GM19395 (cell line): ENCODE results near the gene IVNS1ABP.
A peak's percentile ranks its signal among the peaks of the same experiment; 100 is the strongest.
"Not testable (repeated sequence)": the region's sequence is repeated elsewhere in the genome, so short reads cannot be mapped to it uniquely, and the experiment has no call there.

Experiments
- ATAC-seq: cut with Tn5 transposase; IDR thresholded peaks from one replicate; pipeline ENCODE4 v1.9.1; 2021; ENCODE audit warnings: mild to moderate bottlenecking, moderate library complexity; ENCODE audit not compliant: unreplicated experiment

IVNS1ABP gene

DNA sequence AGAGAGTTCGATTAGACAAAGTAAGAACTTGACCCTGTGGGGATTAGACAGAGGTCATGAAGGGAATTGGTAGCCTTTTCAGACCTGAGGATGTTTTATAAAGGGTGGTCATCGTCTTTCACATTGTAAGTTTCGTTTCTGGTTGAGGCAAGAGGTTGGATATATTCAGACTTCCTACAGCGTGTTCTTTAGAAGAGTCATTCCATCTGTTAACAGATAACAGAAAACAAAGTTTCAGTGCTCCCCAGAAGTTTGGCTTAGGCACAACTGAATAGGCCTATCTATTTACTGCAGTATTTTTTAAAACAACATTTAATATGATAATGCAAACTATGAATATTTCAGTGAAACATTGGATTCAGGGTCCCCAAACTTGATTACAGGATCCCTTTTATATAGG, 17.1 kb upstream of the IVNS1ABP start:
- ATAC-seq: no peak

DNA sequence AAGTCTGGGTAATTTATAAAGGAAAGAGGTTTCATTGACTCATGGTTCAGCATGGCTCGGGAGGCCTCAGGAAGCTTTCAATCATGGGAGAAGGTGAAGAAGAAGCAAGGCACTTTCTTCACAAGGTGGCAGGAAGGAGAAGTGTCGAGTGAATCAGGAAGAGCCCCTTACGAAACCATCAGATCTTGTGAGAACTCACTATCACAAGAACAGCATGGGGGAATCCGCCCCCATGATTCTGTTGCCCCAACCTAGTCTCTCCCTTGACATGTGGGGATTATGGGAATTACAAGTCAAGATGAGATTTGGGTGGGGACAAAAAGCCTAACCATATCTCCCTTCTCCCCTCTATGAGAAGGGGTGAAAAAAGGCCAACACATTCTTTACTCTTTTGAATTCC, 11.2 kb upstream of the IVNS1ABP start:
- no peak for ATAC-seq

DNA sequence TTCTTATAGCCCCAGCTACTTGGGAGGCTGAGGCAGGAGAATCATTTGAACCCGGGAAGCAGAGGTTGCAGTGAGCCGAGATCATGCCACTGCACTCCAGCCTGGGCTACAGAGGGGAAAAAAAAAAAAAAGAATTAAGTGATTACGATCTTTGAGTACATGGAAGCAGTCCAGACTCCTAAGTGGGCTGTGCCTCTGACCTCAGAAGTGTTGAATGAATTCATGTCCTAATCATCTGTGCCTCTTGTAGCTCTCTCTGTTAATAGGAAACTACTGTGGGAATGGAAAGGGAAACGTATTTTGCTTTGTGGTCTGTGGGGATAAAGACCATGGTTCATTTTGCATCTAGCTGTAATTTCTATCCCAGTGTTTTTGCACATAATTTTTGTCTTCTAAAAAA, 8.4 kb upstream of the IVNS1ABP start:
- ATAC-seq: no peak

DNA sequence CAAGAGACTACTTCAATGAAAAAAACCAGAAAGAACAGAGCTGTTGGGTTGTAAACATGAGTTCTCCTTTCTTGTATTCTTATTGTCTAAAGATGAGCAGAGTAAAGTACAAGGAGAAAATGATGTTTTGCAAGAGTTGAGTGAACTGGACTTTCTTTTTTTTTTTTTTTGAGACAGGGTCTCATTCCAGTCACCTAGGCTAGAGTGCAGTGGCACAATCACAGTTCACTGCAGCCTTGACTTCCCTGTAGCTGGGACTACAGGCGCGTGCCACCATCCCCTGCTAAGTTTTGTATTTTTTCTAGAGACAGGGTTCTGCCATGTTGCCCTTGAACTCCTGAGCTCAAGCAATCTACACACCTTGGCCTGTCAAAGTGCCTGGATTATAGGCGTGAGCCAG, 7.1 kb upstream of the IVNS1ABP start:
- ATAC-seq: no peak

DNA sequence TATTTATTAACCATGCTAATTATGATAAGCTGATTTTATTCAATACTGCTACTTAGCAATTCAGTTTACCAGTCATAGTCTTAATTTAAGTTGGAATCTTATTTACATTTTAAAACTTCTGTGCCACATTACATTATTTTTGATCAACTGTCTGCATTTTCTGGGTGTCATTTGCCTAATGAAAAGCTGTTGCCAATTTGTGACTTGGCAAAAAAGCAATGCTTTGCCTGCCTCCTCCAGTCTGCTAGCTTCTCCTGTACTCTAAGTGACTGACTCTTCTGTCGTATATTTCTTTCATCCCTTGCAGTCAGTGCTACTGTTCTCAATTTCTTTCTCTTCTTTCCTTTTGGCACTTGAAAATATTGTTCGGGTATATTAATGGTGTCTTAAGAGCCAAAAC, 5.6 kb upstream of the IVNS1ABP start:
- no peak for ATAC-seq

DNA sequence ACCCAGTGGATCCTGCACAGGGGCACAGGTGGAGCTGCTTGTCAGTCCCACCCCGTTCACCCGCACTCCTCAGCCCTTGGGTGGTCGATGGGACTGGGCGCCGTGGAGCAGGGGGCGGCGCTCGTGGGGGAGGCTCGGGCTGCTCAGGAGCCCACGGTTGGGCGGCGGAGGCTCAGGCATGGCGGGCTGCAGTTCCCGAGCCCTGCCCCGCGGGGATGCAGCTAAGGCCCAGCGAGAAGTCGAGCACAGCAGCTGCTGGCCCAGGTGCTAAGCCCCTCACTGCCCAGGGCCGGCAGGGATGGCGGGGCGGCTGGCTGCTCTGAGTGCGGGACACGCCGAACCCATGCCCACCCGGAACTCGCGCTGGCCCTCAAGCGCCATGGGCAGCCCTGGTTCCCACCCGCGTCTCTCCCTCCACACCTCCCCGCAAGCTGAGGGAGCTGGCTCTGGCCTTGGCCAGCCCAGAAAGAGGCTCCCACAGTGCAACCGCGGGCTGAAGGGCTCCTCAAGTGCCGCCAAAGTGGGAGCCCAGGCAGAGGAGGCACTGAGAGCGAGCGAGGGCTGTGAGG, 4.7 kb upstream of the IVNS1ABP start:
- not testable (repeated sequence) for ATAC-seq

GRCh38 chr1:185321104-185321503, 4.1 kb upstream of the IVNS1ABP start:
- not testable (repeated sequence) for ATAC-seq

DNA sequence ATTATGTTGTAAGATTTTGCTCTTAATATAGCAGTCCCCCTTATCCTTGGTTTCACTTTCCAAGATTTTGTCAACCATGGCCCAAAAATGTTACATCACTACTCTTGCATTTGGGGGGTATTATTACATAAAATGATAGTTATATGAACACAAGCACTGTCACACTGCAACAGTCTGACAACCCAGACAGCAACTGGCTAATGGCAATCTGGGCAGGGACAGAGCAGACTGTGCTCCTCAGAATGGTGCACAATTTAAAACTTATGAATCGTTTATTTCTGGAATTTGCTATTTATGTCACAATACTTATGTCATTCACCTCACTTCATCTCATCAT, 2.1 kb upstream of the IVNS1ABP start:
- no peak for ATAC-seq

- no peak for ATAC-seq
These were observed 1.5 kb upstream of the IVNS1ABP start for GRCh38 chr1:185318431-185319138.

- peak; percentile 46 for ATAC-seq
These were observed 855 bp upstream of the IVNS1ABP start for GRCh38 chr1:185317886-185318310.

- ATAC-seq: peak; percentile 56
These were observed 645 bp downstream of the IVNS1ABP start for GRCh38 chr1:185316163-185317033.

- peak; percentile 4 for ATAC-seq
These were observed 1.5 kb downstream of the IVNS1ABP start for GRCh38 chr1:185315445-185316071.

- ATAC-seq: no peak
These were observed 2.6 kb downstream of the IVNS1ABP start for GRCh38 chr1:185314411-185314810.

DNA sequence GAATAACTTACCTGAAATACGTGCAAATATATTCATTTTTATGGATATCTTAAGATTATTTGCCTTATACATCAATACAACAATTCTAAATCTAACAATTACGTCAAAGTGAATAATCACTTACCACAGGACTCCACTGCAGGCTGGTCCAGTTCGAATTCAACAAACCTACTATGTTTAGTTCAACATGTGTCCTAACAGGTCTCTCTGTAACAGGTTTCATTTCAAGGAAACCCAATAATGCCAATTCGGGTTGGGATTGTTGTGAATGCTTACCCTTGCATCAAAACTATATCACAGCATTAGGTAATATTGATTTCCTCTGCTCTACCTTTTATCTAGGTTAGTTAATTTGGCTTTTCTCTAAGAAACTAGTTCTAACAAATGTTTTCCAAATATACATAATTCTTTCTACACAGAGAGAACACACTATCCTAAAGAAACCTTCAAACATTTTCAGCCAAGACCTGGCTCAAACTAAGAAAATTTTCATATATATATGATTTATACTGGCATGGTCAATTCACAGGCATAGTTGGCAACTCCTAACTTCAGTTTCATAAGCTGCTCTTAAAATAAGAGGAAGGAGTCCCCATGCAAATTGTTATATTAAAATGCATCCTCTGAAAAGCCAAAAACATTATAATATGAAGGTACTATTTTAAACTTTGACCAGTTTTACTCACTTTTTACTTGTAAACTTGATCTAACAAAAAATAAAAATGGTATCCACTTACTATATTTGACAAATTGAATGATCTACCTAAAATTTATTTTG, 4.5 kb downstream of the IVNS1ABP start:
- no peak for ATAC-seq

DNA sequence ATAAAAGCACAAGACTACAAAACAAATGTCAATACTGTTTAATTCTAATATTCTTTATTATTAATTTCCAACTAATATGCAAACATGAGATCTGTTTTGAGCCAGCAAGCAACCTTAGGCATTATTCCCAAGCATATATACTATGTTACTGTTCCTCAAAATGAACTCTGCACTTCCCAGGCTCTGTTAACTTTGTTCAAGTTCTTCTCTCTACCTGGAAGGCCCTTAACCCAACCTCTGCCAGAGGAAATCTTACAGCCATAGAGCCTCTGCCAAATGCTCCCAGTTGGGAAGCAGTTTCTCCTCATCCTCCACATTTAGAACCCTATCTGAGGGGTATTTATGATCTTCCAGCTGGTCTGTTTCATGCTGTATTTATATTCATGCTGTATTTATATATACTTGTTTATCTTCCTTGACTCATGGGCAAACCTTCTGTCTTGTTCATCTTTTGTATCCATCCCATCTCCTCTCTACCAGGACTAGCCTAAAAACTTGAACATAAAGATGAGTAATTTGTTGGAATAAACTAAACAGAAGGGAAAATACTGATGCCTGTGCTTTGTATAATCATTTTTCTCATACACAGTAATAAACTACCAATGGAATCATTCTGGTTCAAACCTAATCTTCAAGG, 5.3 kb downstream of the IVNS1ABP start:
- no peak for ATAC-seq

GRCh38 chr1:185309566-185309965, 7.5 kb downstream of the IVNS1ABP start:
- ATAC-seq: no peak

DNA sequence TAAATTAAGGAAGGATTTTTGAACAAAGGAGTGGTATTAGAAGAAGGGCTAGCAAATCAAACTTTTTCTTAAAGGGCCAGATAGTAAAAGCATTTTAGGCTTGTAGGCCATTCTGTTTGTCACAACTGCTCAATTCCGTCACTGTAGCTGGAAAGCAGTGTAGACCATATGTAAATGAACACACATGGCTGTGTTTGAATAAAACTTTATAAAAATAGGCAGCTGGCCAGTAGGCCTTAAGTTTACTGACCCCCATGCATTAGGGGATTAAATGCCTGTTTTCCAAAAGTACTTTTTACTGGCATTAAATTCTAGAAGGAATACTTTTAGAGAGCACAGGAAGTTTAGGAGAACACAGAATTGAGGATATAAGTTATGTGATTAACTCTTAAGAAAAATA, 8.9 kb downstream of the IVNS1ABP start:
- ATAC-seq: no peak

DNA sequence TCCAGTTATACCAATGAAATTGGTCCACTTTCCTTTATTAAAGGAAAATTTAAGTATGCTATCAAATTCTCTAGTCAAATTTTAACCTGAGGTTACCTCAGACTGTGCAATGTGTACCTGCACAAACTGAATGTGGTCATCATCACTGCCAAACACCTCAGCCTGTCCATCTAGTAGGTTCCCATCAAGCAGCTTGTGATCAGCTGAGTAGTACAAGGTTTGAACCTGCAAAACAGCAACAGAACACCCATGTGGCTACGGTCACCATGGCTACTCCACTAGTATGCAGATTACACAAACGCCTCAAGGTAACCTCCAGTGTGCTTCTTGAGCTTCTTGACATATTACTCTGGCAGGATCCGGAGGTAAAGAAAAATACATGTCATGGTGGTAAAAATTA, 11.6 kb downstream of the IVNS1ABP start:
- ATAC-seq: no peak

GRCh38 chr1:185300152-185300551, 16.9 kb downstream of the IVNS1ABP start:
- no peak for ATAC-seq

DNA sequence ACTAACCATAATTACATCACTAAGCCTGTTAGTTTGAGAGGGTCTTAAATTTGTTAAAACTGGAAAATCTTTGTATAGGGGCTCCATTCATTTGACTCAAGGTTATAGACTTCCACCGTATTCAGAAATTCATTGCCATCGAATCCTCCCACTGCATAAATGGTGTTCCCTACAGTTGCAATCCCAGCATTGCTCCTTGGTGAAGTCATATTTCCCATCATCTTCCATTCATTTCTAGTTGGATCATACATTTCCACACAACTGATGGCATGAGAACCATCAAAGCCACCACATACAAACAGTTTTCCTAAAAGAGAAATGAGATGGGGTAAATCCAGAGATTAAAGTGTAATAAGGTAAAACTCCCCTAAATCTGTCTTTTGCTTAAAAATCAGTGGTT, 19.1 kb downstream of the IVNS1ABP start:
- ATAC-seq: no peak
